HCT116 (cell line): ENCODE data around the gene ZBTB24.

Experiments used
- CTCF ChIP-seq, 3 experiments: fragments of 200-600 bp in 1 of 3; sonication (generic) in 1 of 3; IDR thresholded peaks in 2 of 3; conservative IDR thresholded peaks in 1 of 3; 2 replicates each; pipeline ENCODE4 v1.5.1; 2012 to 2017; ENCODE audit warnings: low read depth in 2 of 3, low read length in 2 of 3, antibody characterized with exemption in 1 of 3, borderline replicate concordance in 1 of 3, control low read depth in 1 of 3, mild to moderate bottlenecking in 1 of 3, mixed read lengths in 1 of 3, mixed run types in 1 of 3, moderate library complexity in 1 of 3; ENCODE audit not compliant: insufficient read depth in 1 of 3
- EGR1 ChIP-seq: IDR thresholded peaks from 2 replicates; pipeline ENCODE4 v1.6.1; 2012; ENCODE audit warnings: low read depth
- EZH2 ChIP-seq: fragments of 200-600 bp; sonication (generic); IDR thresholded peaks from 2 replicates; pipeline ENCODE4 v1.6.1; 2017; ENCODE audit warnings: antibody characterized with exemption, mixed run types
- MAX ChIP-seq: IDR thresholded peaks from 2 replicates; pipeline ENCODE4 v1.6.1; 2012
- POLR2AphosphoS5 ChIP-seq: IDR thresholded peaks from 2 replicates; pipeline ENCODE4 v1.6.1; 2011; ENCODE audit warnings: mild to moderate bottlenecking, low read depth, low read length, moderate library complexity
- ZFX ChIP-seq: fragments of 450-650 bp; IDR thresholded peaks from 2 replicates; pipeline ENCODE4 v1.6.1; 2017
- ZNF274 ChIP-seq: fragments of 200-500 bp; sonication (Bioruptor generic); IDR thresholded peaks from 2 replicates; pipeline ENCODE4 v1.6.1; 2014; ENCODE audit warnings: mild to moderate bottlenecking, low read depth, low read length, inconsistent platforms

GRCh38 chr6:109467696-109468095 is 15.3 kb downstream of the ZBTB24 start:
- TF ChIP-seq EGR1 = no peak
- TF ChIP-seq ZNF274 = no peak
- no peak for TF ChIP-seq POLR2AphosphoS5
- TF ChIP-seq CTCF (IDR thresholded peaks at IDR 0.05 in 2 of 3, conservative IDR thresholded peaks at IDR 0.05 in 1 of 3; ENCODE audit: borderline replicate concordance in 1 of 3, insufficient read depth in 1 of 3, low read depth in 2 of 3, low read length in 2 of 3) = no peak
- TF ChIP-seq MAX = no peak
- no peak for TF ChIP-seq EZH2
- TF ChIP-seq ZFX = no peak
